ENCODE data around the gene FBXW7.

Gene FBXW7

DNA sequence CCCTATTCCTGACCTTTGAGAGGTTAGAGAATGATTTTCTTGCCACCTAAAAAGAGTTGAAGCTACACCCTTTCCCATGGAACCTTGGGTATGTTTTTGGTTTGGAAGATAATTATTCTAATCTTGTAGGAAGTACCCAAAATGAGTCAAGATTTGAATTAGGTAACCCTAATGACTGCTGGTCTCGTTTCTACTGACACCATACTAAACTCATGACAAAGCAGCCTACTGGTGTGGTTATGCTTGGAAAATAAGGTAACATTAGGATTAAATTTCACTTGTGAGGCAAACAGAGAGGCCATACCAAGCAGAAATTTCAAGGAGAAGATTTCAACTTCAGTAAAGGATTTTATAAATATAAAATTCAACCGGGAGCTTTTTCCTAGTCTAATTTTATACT is 107.9 kb downstream of the FBXW7 start:
- no peak for DNase-seq (ENCODE audit: low read depth in 2 of 2)

DNA sequence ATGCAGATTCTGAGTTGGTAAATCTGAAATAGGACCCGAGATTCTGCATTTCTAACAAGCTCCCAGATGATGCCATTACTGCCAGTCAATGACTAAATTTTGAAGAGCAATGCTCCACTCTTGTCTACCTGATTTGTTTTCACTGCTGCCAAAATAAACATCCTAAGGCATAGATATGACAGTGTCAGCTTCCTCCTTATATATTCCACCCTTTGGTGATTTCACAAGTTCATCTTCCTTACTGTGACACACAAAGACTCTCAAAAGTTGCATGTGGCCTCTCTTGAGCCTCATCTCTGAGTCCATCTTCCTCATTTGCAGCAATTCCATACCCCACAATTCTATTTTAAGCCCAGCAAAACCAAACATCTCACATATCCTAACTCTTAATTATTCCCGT is 110.9 kb downstream of the FBXW7 start:
- no peak for DNase-seq (ENCODE audit: low read depth in 2 of 2)

DNA sequence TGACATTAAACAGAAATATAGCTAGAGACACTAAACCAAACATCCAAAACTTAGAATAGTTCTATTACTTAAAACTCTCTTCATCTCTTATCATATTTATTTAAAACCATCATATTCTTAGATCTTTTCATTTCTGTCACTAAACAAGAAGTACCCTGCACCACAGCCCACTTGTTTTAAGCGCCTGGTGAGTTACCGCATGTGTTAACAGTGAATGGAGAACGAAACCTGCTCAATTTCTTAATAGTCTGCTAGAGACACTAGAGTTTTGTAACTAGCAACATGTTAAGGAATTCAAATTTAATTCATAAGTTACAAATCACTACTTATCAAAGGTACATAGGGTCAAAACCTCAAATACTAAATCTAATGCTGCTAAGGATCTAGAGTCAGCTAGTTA is 111.5 kb downstream of the FBXW7 start:
- DNase-seq (ENCODE audit: low read depth in 2 of 2), result no peak

DNA sequence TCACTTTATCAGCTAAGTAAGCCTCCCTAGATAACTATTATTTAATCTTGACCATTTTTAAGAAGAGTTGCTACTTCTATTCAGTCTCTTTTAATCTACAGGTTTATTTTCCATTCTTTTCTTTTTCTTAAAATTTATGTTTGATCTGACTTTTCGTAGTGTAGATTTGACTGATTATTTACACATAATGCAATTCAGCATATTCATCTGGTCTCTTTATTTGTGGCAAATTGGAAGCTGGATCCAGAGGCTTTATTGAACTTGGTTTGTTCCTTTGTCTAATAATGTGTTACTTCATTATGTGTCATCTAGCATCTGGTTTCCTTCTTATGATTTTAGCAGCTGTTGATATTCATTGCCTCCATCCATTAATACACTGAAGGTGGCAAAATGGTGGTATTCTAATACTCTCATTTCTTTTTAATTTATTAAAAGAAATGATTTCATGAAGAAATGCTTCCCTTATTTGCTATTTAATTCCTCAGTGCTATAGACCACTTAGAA is 113.0 kb downstream of the FBXW7 start:
- no peak for DNase-seq (ENCODE audit: low read depth in 2 of 2)

DNA sequence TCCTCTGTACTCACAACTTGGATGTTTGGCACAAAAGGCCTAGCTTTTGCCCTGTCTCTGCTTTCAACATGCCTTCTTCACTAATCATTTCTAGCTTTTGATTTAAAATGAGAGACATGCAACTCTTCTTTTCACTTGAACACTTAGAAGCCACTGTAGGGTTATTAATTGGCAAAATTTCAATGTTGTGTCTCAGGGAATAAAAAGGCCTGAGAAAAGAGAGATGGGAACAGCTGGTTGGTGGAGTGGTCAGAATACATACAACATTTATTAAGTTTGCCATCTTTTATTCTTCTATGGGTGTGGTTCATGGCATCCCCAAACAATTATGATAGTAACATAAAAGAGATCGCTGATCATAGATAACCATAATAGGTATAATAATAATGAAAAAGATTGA is 114.3 kb downstream of the FBXW7 start:
- no peak for DNase-seq (ENCODE audit: low read depth in 2 of 2)

DNA sequence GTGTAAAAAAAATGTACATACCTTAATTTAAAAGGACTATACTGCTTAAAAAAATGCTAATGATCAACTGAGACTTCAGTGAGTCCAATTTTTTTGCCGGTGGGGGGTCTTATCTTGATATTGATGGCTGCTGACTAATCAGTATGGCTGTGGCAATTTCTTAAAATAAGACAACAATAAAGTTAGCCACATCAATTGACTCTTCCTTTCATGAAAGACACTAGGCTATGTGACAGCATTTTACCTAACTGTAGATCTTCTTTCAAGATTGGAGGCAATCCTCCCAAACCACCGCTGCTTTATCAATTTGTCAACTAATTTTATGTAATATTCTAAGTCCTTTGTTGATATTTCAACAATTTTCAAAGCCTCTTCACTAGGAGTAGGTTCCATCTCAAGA is 116.1 kb downstream of the FBXW7 start:
- DNase-seq (ENCODE audit: low read depth in 2 of 2), result no peak

DNA sequence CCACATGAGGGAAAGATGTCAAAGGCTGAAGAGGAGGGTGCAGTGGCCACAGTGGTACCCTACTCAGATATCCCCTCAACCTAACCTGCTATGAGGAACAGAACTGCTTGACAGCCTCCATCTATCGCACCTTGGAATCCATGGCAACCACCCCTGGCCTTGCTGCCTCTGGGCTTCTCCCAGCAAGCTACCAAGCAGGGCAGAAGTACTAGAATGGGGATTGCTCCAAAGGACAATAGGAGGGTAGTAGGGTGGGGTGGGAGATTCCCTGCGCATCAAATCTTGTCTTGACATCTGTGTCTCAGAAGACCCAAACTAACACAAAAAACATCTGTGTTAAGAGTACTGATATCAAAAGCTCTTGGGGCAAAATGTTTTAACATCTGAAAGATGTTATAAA is 118.2 kb downstream of the FBXW7 start:
- no peak for DNase-seq (ENCODE audit: low read depth in 2 of 2)

DNA sequence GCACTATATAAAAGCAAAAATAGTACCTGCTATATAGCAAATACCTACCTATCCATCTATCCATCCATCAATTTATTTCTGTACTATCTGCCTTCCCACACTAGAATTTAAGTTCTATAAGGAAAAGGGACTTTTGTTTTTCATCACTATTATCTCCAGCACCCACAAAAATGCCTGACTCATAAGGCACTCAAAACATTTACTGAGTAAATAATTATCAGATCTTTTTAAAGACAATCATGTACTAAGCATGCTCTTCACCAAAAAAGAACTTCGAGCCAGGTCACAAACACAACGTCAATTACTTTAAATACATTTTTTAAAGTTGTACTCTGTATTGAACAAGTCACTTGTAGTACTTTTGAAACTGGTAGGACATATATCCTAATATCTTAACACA is 119.9 kb downstream of the FBXW7 start:
- DNase-seq (ENCODE audit: low read depth in 2 of 2), result peak in 1 of 2 experiments; percentile 12

DNA sequence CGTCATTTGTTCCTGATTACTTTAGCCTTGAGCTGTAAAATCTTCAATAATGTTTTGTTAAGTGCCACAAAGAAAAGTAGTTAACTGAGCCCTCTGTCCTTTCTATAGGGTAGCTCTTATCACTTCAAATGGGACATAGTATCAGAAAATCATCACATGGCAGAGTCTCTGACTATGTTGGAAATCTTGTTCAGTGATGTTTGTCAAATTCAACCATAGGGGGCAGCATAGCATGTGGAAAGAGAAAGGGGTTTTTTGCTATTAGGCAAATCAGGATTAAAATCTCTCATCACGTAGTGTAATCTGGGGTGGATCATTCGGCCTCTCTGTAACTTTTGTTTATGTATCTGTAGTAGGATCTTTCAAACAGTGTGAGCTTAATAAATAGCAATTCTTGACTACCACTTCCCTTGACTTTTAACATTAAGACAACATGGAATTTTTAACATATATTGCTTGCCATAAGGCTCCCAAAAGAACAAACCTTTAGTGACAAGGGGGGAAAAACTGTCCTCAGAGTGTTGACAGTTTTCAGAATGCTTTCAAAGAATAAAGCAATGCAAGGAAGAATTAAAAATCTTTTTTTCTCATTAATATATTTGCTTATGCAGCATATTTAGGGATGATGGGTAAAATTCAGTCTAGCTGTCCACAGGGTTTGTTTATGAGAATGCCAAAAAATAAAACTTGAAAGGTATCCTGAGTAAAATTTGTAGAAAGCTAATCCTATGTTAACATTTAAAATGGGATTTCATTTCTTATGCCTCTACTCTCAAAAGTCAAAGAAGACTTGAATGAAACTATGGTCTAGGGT is 127.2 kb downstream of the FBXW7 start:
- DNase-seq (ENCODE audit: low read depth in 2 of 2), result peak in 1 of 2 experiments; percentile 9

DNA sequence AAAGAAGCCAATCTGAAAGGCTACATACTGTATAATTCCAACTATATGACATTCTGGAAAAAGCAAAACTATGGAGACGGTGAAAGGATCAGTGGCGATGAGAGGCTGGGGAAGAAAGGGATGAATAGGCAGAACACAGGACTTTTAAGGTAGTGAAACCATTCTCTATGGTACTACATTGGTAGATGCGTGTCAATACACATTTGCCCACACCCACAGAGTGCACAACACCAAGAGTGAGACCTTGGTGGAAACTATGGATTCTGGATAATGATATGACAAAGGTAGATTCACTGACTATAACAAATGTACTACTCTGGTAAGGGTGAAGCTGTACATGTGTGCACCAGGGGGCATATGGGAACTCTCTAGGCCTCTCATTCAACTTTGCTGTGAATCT is 134.5 kb downstream of the FBXW7 start:
- no peak for DNase-seq (ENCODE audit: low read depth in 2 of 2)

DNA sequence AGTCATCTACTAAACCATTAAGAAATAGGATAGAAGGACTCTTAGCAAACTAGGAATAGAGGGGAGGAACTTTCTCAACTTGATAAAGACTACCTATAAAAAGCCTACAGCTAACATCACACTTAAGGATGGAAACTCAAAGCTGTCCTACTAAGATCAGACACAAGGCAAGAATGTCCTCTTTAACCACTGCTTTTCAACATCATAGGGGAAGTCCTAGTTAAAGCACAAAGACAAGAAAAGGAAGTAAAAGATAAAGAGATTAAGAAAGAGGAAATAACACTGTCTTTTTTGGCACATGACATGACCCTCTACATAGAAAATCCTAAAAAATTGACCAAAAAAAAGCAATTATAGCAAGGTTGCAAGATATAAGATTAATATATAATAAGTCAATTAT is 136.6 kb downstream of the FBXW7 start:
- no peak for DNase-seq (ENCODE audit: low read depth in 2 of 2)

DNA sequence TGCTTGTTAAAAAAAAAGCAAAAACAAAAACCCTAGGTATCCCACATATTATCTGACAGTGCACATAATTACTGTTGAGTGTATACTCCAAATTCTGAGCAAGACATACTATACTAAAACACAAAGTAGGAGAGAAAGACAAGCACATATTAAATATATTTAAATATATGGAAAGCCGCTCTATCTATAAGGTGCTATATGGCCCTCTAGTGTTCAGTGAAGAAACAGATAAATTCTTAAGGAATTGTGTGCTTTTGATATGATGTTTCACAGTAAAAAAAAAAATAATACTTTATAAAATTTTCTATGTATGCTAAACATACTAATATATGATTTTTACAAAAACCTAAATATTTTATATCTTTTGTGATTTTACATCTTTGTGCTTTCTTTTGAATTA is 137.8 kb downstream of the FBXW7 start:
- no peak for DNase-seq (ENCODE audit: low read depth in 2 of 2)

DNA sequence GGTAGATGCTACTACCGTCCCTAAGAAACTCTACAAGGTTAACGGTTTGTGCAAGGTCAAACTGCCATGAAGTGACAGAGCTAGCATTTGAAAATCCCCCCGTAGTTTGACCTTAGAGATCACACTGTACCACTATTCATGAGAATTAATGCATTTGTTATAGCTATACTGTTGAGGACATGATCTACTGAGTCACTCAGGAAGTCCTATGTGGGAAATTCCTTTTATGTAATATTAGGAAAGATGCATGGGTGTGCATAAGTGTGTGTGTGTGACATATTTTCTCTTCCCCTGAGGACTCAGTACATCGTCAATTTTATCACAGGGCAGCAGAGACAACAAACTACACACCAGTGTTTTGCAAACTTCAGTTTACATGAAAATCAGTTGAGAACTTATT is 141.1 kb downstream of the FBXW7 start:
- no peak for DNase-seq (ENCODE audit: low read depth in 2 of 2)

DNA sequence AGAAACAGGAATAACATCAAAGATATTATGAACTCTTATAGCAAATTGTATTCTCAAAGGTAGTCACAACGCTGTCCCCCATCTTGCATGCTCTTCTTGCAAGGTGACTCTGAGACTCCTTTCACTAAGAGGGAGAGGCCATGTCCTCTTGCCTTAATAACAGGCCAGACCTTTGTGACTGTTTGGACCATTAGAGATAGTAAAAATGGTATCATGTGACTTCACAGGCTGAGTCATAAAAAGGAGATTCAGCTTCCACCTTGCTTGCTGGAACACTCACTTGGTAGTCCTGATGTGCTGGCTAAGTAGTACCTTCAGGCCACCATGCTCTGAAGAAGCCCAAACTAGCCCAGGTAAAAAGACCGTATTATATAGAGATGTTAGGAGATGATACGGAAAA is 143.8 kb downstream of the FBXW7 start:
- no peak for DNase-seq (ENCODE audit: low read depth in 2 of 2)

DNA sequence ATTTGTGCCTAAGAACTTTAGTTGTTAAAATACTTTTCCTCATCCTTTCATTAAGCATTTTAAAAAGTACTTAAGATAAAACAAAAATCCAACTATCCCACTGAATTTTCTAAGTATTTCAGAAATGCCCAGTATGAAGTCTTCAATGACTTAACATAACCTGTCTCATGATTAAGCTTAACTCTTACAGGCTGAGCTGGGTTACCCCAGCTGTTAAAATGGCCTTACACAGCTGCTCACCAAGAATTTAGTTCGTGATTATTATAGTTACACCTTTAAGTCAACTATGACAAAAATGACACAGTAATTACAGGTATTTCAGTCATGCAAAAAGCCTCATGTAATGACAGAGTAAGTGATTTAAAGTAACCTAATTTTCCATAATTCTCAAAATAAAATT is 145.7 kb downstream of the FBXW7 start:
- no peak for DNase-seq (ENCODE audit: low read depth in 2 of 2)

DNA sequence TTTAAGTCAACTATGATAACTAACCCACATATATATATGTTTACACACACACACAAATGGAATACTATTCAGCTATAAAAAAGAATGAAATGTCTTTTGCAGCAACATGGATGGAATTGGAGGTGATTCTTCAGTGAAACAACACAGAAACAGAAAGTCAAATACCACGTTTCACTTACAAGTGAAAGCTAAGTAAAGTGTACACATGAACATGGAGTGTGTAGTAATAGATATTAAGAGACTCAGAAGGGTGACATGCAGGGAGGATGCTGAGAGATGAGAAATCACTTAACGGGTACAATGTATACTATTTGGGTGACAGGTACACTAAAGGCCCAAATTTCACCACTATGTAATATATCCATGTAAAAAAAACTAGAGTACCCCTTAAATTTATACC is 146.5 kb downstream of the FBXW7 start:
- no peak for DNase-seq (ENCODE audit: low read depth in 2 of 2)

DNA sequence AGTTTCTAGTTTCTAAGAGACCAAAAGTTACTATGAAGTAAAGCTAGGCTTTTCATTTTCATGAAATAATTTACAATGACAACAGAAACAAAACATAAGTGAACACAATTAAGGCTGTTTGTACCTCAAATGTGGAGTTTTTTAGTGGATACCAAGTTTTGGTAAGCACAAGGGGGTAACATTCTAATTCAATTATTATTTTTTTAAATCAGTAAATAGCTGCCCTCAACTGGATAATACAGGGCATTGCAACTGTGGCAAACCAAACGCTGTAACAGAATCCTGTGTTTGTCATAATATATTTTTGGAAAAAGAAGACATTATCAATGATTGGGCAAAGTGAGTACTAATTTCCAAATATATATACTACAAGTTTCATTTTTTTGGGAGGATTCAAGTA is 150.3 kb downstream of the FBXW7 start:
- DNase-seq (ENCODE audit: low read depth in 2 of 2), result no peak

DNA sequence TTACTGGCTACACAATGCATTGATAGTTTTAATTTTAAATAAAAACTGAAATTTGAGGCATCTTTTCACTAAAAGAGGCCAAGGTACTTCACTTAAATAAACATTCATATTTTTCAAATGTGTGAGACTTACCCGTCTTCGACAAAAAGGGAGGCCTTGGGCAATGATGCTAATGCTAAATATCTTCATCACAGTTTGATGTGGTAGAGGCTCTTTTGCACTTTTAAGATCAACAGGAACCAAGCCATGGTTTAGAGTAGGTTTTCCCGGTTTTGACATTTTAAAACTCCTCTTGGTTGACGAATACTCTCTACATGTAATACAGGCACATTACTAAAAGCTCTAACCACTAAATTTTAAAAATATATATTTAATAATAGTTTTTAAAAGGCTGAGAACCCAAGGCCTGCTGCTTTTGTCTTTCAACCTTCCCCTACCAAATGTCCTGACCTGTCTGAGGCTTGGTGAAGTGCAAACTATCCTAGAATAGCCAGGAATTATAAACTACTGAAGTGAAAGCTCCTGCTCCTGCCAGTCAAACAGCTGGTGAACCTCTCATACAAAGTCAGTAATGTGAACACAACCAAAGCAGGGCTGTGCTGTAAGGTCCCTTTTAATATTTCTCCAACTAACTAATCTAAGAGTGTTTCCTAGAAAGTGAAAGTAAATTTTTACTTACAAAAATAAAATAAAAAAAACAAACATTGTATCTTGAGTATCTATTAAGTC is 153.7 kb downstream of the FBXW7 start:
- DNase-seq (ENCODE audit: low read depth in 2 of 2), result no peak

DNA sequence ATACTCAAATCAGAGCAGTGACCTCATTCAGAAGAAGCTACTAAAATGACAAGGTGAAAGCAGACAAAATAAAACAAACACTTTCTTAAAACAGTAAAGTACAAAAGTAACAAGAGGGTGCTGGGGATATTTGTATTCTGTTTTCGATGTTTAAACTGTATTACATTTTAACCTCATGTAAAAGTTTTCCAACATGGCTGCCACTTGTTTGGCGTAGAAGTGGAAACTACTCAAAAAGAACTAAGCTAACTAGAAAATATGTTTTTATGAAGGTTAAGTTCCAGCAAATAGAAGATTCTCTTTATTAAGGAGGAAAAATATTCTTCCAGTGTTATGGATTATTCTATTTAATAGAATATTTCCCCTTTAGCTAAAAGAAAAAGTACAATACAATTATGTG is 155.0 kb downstream of the FBXW7 start:
- no peak for DNase-seq (ENCODE audit: low read depth in 2 of 2)

DNA sequence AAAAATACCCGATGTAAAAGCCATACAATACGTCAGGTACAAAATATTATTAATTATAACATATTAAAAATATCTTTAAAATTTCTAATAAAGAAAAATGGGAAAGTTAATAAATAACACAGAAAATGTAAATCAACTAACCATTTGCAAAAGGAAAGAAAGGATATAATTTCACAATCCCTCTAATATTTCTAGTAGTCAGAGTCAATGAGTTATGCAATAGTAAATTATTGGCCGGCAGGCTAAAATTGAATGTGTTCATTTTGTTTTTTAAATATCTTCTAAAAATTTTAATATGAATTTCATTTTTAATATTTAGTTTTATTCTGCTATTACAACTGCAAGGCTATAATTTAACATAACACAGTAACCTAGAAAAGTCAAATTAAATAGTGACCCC is 155.7 kb downstream of the FBXW7 start:
- no peak for DNase-seq (ENCODE audit: low read depth in 2 of 2)

DNA sequence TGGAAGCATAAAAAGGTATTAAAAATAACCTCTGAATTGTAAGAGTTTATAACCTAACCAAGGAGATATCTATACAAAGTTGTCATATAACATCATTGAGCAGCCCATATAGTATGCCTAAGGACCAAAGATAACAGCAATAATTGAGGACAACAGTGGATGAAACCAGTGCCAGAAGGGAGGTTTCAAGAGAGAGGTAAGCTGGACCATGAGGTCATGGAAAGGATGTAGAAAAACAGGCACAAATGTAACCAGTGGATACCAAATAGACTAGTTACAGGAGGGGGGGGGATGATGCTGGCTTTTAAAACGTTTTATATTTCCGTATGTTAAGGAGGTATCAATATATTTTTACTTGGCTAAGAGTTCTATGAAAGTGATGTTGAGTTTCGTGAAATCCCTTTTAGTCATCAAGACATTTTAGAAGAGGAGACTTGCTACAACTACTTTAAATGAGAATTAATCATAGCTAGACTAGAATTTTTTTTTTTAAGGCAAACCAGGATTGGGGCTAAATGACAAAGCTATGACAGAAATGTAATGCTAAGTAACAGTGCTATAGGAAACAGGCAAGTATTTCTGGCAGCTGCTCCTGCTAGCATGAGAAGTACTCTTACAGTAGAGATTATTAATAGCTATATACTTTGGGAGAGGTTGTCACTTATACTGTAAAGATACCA is 161.1 kb downstream of the FBXW7 start:
- no peak for DNase-seq (ENCODE audit: low read depth in 2 of 2)

DNA sequence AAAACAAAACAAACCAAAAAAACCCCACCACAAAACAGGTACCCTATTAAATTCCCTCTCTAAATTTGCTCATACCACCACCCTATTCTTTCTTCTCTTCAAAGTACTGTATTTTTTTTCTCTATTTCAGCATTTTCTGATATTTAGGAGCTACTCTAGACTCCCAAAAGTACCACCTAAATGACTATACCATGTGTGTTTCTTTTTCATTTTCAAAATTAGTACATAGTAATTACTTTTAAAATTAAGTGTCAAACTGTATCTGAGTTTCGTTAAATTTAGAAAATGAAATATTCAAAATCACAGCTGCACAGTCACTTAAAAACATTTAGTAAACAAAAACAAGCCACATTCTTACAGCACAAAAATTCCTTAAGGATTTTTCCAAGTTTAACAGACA is 161.7 kb downstream of the FBXW7 start:
- no peak for DNase-seq (ENCODE audit: low read depth in 2 of 2)

DNA sequence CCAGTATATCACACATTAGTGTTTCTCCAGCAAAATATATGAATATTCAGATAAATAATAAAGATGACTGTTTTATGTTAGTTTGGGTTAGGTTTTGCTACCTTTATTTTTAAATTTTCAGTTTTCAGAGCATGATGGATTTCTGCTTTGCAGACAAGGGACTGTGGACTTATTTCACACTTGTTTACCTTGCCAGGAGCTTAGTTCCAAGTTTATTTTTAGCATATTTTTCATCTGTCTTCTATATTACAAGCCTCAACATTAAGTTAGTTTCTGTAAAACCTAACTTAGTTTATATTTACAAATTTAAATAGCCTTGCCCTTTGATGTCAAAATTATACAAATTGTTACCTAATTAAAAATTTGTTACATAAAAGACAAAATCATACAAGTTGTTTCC is 163.4 kb downstream of the FBXW7 start:
- DNase-seq (ENCODE audit: low read depth in 2 of 2), result no peak
